ENCODE measurements around the gene PCGF1.

Gene PCGF1

DNA sequence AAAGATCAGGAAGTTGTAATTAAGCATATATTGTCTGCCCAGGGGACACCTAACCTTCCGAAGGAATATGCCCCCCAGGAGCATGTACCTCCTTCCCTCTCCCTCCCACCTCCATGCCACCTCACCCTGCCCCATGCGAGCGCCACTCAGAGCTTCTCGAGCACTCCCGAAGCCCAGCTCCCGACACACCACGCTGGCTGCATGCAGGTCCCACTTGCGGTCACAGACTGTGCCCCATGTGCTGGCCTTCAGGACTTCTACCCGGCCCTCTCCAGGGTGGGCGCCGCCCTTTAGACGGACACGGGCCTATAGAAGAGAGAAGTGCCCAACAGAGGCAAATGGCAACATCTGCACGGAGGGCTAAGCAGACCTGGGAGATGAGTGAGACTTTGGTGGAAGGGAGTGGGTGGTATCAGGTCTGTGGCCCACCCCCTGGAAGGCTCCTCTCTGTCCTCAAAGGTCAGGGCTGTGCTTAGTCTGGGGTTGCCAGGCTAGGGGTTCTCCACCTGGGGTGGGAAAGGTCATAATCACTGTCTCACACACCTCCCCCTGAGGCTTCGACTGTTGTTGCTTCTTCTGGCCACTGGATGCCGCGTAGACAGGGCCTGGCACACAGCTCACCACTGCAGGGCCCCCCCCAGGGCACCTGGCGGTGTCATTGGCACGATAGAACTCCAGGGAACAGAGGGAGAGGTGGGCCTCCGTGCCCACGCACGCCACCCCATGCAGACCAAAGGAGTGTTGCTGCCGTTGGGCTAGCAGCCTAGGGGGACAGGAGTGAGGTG, 28.9 kb upstream of the PCGF1 start:
- no peak for DNase-seq (ENCODE audit: low spot score)

DNA sequence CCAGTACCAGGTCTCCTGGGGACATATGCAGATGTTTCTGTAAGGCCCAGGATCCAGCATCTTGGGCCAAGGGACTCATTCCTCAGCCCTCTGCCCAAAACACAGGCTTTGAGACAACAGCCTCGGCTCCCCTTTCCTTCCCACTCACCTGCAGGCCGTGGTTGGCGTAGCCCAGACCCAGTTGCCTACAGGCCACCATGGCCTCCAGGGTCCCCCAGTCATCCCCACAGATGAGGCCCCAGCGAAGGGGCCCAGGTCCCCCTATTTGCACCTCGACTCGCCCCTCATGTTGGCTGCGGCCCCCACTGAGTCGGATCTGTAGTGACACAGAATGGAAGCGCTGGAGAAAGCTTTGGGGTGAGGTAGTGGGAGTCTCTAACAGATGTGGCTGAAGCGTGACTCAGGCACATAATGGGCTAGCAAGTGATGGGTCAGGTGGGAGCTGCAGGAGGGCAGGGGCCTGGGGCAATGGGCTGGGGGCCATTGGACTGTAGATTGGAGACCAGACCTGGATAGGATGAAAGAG, 28.0 kb upstream of the PCGF1 start:
- no peak for DNase-seq (ENCODE audit: low spot score)

DNA sequence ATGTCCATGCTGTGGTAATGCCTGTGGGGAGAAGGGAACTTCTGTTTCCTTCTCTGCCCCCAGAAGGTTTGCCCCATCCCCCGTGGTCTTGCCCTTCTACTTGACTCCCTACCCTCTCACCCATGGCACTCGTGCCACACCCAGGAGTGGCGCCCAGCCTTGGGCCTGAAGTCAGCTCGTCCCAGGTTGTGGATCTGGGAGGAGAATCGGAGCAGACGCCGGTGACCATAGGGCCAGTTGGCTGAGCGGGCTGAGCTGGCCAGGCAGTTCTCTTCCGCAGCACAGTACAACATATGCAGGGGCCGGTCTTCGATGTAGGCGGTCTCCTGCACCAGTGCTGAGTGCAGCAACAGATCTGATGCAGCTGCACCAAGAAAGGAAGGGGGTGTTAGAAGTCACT, 26.9 kb upstream of the PCGF1 start:
- DNase-seq (ENCODE audit: low spot score), result no peak

DNA sequence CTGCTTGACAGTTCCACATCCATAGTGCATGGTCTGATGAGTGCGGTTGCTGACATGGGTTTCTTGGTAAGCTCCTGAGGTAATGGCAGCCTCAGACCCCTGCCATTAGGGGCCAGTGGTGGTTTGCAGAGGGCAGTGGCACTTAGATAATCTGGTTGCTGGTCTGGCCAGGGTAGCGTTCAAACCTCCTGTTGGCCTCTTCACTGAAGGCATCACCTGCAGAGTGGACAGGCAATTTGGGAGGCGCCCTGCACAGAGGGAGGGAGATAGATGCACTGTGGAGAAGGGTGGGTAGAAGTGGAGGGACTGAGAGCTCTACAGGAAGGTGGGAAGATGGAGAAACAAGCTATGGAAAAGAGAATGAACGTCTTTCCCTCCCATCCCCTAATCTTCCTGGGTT, 26.0 kb upstream of the PCGF1 start:
- DNase-seq (ENCODE audit: low spot score), result no peak

DNA sequence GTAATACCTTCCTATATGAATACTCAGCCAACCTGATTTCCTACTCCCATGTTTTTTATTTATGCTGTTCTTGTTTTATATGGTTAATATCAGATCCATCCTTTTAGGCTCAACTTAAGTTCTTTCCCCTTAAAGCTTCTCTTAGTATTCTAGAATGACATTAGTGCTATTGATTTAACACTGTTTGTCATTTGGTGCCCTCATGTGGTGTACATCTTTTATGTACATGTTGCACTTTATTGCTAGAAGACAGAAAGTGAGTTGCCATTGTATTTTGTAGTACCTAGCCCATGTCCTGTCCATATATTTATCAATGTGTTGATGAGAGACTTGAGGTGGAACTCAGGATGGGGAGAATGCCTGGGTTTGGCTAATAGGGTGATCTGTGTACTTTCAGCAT, 24.7 kb upstream of the PCGF1 start:
- DNase-seq (ENCODE audit: low spot score), result peak; percentile 50

DNA sequence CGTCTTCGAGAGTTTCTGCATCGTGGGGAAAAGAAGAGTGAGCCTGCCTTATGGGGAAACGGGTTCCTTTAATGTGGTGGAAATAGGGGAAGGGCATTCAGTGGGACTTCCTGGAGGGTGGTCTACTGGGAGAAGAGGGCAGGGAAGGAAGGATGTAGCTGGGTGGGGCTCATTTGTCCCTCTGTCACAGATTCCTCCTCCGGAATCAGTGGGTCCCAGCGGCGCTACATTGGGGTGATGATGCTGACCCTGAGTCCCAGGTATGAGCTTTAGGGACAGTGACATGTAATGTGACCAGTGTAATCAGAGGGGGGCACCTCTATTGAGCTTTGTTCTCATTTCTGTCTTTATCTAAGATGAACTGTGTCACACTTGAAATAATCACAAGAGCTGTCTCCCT, 24.2 kb upstream of the PCGF1 start:
- no peak for DNase-seq (ENCODE audit: low spot score)

DNA sequence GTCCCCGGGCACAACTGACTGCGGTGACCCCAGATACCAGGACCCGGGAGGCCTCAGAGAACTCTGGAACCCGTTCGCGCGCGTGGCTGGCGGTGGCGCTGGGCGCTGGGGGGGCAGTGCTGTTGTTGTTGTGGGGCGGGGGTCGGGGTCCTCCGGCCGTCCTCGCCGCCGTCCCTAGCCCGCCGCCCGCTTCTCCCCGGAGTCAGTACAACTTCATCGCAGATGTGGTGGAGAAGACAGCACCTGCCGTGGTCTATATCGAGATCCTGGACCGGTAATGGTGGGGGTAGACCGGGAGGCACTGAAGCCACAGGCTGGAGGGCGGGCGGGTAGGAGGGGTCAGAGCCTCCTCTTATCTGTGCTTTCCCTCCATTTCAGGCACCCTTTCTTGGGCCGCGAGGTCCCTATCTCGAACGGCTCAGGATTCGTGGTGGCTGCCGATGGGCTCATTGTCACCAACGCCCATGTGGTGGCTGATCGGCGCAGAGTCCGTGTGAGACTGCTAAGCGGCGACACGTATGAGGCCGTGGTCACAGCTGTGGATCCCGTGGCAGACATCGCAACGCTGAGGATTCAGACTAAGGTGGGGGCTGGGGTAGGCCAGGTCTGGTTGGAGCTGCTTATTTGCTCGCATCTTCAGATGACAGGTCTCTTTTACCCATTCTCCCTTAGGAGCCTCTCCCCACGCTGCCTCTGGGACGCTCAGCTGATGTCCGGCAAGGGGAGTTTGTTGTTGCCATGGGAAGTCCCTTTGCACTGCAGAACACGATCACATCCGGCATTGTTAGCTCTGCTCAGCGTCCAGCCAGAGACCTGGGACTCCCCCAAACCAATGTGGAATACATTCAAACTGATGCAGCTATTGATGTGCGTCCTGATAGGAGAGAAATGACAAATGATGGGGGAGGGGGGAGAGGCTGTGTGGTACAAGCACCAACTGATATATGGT, 23.0 kb upstream of the PCGF1 start:
- DNase-seq (ENCODE audit: low spot score), result peak; percentile 58

DNA sequence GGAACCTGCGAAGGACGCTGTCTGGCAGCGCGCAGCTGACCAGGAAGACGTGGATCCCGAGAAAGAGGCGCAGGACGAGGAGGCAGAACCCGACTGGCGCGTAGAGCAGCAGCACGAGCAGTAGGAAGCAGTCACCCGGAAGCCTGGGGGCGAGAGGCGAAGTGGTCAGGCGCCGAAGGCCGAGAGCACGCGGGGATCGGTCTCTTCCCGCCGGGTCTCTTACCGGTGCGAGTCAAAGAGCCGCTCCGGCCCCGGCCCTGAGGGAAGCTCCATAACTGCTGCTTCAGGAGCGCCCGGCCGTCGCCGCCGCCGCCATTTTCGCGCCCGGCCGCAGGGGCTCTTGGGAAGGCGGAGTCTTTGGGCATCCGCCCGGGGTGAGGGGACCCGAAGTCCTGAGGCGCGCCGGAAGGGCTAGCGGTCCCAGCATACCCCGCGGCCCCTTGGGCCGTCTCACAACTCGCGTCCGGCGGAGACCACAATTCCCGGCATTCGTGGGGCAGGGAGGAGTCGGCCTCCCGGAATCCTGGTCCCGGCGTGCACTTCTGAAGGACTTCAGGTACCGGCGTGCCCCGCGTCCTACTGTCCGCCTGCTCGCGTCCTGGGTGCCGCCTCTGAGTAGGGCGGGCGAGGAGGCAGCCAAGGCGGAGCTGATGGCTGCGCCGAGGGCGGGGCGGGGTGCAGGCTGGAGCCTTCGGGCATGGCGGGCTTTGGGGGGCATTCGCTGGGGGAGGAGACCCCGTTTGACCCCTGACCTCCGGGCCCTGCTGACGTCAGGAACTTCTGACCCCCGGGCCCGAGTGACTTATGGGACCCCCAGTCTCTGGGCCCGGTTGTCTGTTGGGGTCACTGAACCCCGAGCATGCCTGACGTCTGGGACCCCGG, 22.1 kb upstream of the PCGF1 start, which contains the start of the genes AUP1 and HTRA2:
AUP1 (minus strand) TSS at position 350 of the 882 bp plus-strand sequence; CDS start at position 273, 77 bp downstream.
HTRA2 (plus strand) TSS at position 577 of the 882 bp plus-strand sequence; CDS start at position 651, 74 bp downstream.
- peak; percentile 99 for DNase-seq (ENCODE audit: low spot score)

DNA sequence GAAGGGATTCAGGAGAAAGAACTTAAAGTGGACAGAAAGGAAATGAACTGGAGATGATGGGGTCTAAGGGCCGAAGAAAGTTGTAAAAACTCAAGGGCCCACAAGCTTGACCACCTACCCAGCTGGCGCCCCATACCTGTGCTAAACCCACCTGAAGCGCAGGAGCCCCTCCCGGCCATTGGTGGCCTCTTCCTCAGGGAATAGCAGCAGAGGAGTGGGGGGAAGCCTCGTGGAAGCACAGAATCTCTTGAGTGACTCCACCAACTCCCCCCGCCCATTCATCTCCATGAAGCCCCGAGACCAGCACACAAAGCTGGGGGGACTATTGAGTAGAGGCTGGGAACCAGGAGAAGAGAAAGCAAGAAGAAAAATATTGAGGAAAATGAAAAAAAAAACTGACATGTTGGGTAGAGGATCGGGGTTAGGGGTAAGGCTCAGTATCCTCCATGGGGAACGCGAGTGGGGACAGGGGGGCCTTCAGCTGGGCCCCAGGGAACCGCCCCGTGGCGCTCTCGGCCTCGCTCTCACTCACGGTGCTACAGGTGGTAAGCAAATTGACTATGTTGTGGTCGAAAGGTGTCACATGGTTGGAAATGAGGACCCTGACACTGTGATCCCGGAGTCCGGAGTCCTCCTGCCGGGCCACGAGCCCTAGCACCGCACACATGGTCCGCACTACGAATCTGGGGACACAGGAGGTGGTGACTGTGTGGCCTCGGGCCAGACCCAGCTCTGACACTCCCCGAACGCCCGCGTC, 21.3 kb upstream of the PCGF1 start:
- DNase-seq (ENCODE audit: low spot score), result no peak

DNA sequence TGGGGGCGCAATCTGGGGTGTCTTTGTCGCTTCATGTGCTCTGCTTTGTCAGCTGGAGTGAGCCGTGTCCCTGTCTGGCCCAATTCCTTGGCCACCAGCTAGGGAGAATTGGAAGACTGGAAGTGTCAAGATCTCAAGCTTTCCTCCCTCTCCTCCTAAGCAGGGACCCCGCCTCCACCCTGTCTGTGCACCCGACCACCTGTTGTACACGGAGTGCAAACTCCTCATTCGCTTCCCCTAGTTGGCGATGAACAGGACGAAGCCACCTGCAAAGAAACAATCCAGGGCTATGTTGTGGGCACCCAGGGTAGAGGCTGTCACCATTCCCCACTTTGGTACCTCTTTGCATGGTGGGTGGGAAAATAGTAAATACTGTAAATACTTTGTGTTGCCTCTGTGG, 20.2 kb upstream of the PCGF1 start:
- no peak for DNase-seq (ENCODE audit: low spot score)

DNA sequence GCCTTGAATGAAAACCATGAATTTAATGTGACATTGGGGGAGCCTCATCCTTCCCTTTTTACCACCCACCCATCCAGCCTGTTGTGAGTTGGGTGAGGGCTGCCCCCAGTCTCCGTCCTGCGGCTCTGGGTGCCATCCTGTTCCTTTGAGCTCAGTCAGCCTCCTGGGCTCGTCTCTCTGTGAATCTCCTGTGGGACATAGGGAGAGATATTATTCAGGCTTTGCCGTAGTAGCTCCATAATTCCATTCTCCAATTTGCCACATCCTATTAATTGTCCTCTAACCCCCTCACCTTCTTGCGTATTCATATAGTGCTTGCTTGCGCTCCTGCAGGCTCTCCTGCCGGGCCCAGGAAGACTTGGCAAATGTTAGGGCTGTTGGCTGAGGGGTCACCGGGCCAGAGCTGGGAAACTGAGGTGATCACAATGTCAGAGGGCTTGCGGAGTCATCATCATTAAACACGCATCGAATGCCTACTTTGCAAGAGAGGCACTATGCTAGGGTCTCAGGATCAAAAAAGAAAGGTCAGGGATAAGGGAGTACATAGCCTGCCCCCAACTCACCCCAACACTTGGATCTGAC, 19.2 kb upstream of the PCGF1 start:
- no peak for DNase-seq (ENCODE audit: low spot score)

DNA sequence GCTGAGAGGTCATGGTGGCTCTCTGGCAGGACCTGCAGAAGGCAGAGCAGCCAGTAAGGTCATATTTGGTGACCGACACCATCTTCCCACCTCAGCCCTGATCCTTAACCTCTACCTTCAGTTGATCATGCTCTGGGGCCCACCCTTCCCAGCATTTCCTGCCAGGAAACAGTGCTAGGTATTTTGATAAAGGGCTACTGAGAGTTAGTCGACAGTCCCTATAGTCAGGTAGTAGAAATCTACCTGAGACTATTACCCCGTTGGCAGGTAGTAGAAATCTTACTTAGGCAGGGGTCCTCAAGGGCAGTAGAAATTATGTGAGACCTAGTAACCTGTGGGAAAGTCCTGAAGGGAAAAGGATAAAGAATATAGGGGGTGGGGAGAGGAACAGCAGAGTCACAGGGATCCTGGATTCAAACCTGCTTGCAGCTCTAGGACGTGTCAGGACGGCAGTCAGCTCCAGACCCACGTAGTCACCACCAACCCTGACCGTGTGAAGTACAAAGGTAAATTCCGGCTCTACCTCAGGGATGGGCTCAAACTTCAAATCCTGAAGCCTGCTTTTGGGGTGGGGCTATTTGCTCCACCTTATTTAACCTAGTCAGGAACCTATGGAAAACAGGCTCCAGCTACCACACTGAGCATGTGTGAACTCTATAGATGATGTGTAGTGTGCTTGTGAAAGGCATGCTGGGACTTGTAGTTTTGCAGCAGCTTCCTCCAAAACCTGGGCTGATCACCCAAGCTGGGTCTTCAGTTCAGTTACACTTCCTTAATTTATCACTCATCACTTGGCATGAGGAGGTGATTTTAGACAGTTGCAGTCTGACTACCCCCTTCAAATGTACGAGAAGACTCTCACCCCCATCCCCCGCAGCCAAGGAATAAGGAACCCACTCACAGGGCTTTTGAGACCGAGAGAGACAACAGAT, 18.5 kb upstream of the PCGF1 start, which contains the start of gene DQX1:
DQX1 (minus strand) TSS at position 515 of the 932 bp plus-strand sequence; CDS start at position 13, 502 bp downstream.
- peak; percentile 39 for DNase-seq (ENCODE audit: low spot score)

DNA sequence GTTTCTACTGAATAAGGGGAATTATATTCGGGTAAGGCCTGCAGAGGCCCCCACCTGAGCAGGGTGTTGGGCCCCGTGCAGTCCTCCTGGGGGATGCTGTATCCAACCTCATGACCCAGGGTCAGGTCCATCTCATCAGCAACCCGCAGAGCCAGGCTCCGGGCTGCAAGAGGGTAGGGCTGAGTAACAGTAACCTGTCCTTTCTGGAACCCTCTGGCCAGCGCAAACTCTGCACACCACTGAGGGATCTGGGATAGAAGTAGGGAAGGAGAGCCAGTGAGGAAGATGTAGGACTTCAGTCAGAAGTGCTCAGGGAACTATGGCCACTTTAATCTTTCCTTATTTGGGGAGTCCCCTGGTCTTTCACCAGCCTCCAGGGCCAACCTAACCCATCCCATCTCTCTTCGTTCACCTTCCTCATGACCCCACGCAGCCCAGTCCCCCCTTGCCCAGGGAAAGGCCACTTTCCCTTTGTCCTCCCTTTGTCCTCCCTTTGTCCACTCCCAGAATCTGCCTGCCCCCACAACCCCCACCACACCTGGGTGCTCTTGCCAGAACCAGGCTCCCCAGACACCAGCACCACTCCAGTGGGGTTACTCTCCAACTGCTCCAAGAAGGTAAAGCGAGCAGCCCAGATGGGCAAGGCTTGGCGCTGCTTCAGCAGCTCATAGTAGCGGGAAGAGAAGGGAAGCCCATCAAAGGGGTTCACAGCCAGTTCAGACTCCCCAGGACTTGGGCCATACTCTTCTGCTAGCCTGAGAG, 17.6 kb upstream of the PCGF1 start:
- DNase-seq (ENCODE audit: low spot score), result no peak

DNA sequence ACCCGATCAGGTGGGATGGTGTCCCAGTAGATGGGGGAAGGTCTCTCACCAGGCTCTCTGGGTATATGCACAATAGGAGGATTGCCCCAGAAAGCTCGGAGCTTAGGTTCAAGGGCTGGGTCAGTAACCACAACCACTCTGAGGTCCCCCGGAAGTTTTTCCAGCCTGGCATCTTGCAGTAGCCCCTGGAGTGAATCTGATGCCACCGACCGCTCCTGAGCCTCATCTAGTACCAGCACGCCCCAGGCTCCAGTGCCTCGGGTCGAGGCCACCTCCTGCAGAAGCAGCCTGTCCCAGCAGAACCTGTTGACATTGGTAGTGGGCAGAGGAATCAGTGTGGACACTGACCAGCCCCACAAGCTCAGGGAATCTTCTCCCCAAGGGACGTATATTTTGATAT, 16.5 kb upstream of the PCGF1 start:
- DNase-seq (ENCODE audit: low spot score), result no peak

DNA sequence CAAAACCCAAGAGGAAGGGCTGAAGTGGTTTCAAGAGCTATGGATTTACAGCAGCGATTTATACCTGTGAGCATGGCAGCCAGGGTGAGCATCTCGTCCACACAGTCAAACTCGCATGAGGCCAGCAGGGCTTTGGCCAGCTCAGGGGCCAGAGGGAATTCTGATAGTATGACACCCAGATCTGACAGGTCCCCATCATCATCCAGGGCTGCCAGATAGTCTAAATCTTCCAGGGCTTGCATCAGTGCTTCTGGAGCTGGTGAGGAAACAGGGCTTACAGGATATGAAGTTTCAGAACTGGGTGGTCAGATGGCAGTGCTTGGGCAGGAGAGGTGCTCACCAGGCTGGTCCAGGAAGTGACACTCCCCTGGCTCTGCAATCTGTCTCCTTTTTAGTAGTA, 15.0 kb upstream of the PCGF1 start:
- no peak for DNase-seq (ENCODE audit: low spot score)

DNA sequence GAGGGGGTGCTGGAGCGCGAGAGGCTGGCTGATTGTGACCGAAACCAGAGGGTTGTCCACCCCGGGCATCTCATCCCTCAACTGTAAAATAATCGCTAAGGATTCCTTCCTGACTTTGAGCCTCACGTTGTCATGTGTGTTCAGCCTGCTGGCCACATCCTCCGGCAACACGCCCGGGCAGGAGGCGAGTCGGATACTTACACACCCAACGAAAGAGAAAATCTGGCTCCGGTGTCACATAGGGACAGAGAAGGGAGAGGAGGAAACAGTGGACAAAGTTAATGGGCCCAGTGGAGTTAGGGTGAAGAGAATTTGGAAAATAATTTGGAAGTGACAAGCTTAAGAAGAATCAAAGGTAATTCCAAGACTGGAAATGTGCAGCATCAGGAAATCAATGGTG, 9.2 kb upstream of the PCGF1 start:
- DNase-seq (ENCODE audit: low spot score), result no peak

DNA sequence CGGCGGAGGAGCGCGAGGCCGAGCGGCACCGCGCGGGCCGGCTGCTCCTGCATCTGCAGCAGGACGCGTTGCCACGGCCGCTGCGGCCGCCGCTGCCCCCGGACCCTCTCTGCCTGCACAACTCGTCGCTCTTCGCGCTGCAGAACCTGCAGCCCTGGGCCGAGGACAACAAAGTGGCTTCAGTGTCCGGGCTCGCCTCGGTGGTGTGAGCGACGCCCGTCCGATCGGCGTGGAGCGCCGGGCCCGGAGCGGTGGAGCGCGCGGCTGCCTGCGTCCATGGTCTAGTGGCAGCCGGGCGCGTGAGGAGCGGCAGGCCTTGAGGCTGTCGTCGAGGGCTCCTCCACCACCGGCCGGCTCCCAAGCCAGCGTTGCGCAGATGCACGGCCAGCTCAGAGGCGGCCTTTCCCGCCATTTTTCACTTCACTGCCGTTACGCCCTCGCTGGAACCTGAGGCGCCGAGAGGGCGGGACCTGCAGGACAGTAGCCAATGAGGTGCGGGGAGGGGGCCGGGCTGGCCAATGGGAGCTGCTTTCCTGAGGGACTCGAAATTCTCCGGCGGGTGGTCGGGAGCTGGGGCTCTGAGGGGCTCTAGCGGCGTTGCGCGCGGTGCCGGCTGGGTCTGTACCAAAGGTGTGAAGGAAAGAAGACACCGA, 8.6 kb upstream of the PCGF1 start:
- peak; percentile 29 for DNase-seq (ENCODE audit: low spot score)
